ENCODE results near the gene BET1L. TPM values are rescaled to one million over a fixed set of nuclear protein-coding genes. Genes with fewer than 3 reads are reported as not detected.

The BET1L gene
- total RNA-seq, 3 donors from 2014 or later (not counting 1 experiment from before 2014, with no cell fraction given) = 32.4 to 44.1 (median 35.8) TPM

DNA sequence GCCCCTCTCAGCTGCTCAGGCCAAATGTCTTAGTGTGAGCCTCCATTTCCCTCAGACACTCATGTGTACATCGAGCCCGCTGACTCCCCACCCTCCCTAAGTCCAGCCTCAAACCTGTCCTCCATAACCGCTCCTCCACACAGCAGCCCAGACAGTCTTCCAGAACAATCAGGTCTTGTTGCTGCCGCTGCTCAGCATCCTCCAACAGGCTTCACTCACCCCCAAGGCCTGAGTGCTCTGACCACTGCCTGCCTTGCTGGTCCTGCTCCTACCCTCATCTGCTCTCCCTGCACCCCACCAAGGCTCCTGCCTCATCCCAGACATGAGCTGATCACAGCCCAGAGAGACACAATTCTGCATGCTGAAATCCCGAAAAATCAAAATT, 46.7 kb upstream of the BET1L start:
- Mint-ChIP-seq H3K9me3 (no peaks in the 10 kb centered on the region), H3K27ac (no peak overlapping the region), H3K36me3 (peaks cover 19% of the 10 kb centered on the region), H3K4me3 (no peak overlapping the region), H3K4me1 (peaks cover 0 to 13% of the 10 kb centered on the region in 2 donors), H3K27me3 (ENCODE audit: low read depth in 2 of 2) (no peaks in the 10 kb centered on the region)
- WGBS (ENCODE audit: insufficient coverage) = 96% methylated on average over 4 of the region's 5 CpGs
- peaks cover 17% of the 10 kb centered on the region for H3K4me1 ChIP-seq (ENCODE audit: control insufficient read depth, insufficient read depth, low read length)
- no peak for DNase-seq
- intact Hi-C loops (cut with micrococcal nuclease) = loop anchor here (5.0 kb wide), 2 partner anchors 53 to 193 kb away; partner anchors contain the start of gene IFITM2
- H3K27me3 ChIP-seq (ENCODE audit: control insufficient read depth, insufficient read depth, low read length) = no peaks in the 10 kb centered on the region
- peaks cover 35% of the 10 kb centered on the region for H3K36me3 ChIP-seq (ENCODE audit: control insufficient read depth, insufficient read depth, low read length)
- no peak for ATAC-seq
- no peaks in the 10 kb centered on the region for H3K9me3 ChIP-seq (ENCODE audit: control insufficient read depth, insufficient read depth, low read length)
- no peak overlapping the region for H3K4me3 ChIP-seq (ENCODE audit: low read length)
- H3K27ac ChIP-seq (ENCODE audit: low read length) = no peak overlapping the region
- TF ChIP-seq, protein P1, sequence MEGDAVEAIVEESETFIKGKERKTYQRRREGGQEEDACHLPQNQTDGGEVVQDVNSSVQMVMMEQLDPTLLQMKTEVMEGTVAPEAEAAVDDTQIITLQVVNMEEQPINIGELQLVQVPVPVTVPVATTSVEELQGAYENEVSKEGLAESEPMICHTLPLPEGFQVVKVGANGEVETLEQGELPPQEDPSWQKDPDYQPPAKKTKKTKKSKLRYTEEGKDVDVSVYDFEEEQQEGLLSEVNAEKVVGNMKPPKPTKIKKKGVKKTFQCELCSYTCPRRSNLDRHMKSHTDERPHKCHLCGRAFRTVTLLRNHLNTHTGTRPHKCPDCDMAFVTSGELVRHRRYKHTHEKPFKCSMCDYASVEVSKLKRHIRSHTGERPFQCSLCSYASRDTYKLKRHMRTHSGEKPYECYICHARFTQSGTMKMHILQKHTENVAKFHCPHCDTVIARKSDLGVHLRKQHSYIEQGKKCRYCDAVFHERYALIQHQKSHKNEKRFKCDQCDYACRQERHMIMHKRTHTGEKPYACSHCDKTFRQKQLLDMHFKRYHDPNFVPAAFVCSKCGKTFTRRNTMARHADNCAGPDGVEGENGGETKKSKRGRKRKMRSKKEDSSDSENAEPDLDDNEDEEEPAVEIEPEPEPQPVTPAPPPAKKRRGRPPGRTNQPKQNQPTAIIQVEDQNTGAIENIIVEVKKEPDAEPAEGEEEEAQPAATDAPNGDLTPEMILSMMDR (IDR thresholded peaks at IDR 0.05) = no peak

DNA sequence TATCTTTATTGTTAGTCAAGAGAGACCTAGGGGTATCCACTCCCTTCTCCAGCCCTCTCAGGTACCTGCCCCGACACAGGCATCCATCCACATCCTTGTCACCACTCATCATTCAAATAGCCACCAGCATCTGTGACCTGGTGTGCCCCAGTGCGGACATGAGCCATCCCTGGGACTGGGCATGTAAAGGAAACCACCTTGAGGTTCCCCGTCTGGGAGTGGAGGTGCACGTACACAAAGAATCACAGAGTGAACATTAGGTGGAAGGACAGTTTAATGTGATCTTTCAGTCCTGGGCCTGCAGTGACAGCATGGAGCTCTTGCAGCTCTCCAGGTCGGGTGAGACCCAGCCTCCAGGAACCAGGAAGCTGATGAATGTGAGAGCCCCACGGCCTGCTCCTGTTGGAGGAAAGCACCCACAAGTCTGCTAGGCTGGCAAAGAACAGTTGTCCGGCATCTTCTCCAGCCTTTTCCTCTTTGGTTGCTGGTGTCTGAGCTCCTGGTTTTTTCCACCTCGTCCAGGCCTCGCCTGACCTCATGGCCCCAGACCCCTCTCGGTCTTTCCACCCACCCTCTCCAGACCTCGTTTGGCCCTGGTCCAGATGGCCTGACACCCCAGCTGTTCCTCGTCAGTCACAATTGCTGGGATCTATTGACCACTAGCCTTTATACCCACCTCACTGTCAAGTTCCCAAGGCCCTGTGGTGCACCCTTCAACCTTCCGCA, 46.1 kb upstream of the BET1L start:
- Mint-ChIP-seq H3K27ac (no peak overlapping the region), H3K27me3 (ENCODE audit: low read depth in 2 of 2) (no peaks in the 10 kb centered on the region), H3K4me1 (peaks cover 0 to 13% of the 10 kb centered on the region in 2 donors), H3K9me3 (no peaks in the 10 kb centered on the region), H3K36me3 (peaks cover 24% of the 10 kb centered on the region), H3K4me3 (no peak overlapping the region)
- Histone ChIP-seq H3K4me3 (ENCODE audit: low read length) (no peak overlapping the region), H3K27me3 (ENCODE audit: control insufficient read depth, insufficient read depth, low read length) (no peaks in the 10 kb centered on the region), H3K4me1 (ENCODE audit: control insufficient read depth, insufficient read depth, low read length) (peaks cover 17% of the 10 kb centered on the region), H3K36me3 (ENCODE audit: control insufficient read depth, insufficient read depth, low read length) (peaks cover 40% of the 10 kb centered on the region), H3K27ac (ENCODE audit: low read length) (no peak overlapping the region), H3K9me3 (ENCODE audit: control insufficient read depth, insufficient read depth, low read length) (no peaks in the 10 kb centered on the region)
- intact Hi-C loops (cut with micrococcal nuclease) = loop anchor here (5.0 kb wide), 2 partner anchors 54 to 194 kb away; partner anchors contain the start of gene IFITM2
- ATAC-seq (no peak), DNase-seq (no peak)
- TF ChIP-seq, protein P1 (IDR thresholded peaks at IDR 0.05) = no peak
- 93% methylated on average over 13 of the region's 13 CpGs for WGBS (ENCODE audit: insufficient coverage)

DNA sequence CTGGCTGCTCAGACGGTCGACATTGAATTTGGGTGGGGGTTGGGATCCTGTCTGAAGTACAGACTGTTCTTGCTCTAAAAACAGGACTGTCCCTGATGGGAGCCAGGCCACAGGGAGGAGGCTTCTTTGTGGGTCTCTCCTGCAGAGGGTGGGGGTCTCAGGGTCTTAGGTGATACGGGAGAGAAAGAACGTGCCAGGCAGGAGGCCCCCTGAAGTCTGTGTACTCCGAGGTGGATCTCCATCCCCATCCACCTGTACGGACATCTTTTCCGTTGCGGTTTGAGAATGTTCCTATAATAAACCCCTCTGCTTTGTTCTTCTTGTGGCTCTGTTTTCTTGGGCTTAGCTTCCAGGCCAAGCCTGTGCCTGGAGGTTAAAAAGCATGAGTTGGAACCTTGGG, 45.5 kb upstream of the BET1L start:
- H3K4me1 Mint-ChIP-seq = peaks cover 0 to 13% of the 10 kb centered on the region in 2 donors
- intact Hi-C loops (cut with micrococcal nuclease) = loop anchor here (5.0 kb wide), 2 partner anchors 55 to 195 kb away; partner anchors contain the start of gene IFITM2
- no peak overlapping the region for H3K4me3 ChIP-seq (ENCODE audit: low read length)
- ATAC-seq (no peak), DNase-seq (no peak)
- 94% methylated on average over 8 of the region's 8 CpGs for WGBS (ENCODE audit: insufficient coverage)
- H3K27ac Mint-ChIP-seq = no peak overlapping the region
- no peak overlapping the region for H3K27ac ChIP-seq (ENCODE audit: low read length)
- H3K27me3 ChIP-seq (ENCODE audit: control insufficient read depth, insufficient read depth, low read length) = no peaks in the 10 kb centered on the region
- H3K4me1 ChIP-seq (ENCODE audit: control insufficient read depth, insufficient read depth, low read length) = peaks cover 14% of the 10 kb centered on the region
- H3K36me3 Mint-ChIP-seq = peaks cover 27% of the 10 kb centered on the region
- H3K9me3 Mint-ChIP-seq = no peaks in the 10 kb centered on the region
- TF ChIP-seq, protein P1 (IDR thresholded peaks at IDR 0.05) = no peak
- no peaks in the 10 kb centered on the region for H3K27me3 Mint-ChIP-seq (ENCODE audit: low read depth in 2 of 2)
- H3K36me3 ChIP-seq (ENCODE audit: control insufficient read depth, insufficient read depth, low read length) = peaks cover 47% of the 10 kb centered on the region
- no peak overlapping the region for H3K4me3 Mint-ChIP-seq
- H3K9me3 ChIP-seq (ENCODE audit: control insufficient read depth, insufficient read depth, low read length) = no peaks in the 10 kb centered on the region
